HL-60 (cell line): ENCODE measurements around the gene PPP2R2D.

ENCODE experiments used
- CTCF ChIP-seq: IDR thresholded peaks from one replicate; pipeline ENCODE4 v1.5.1; 2011; ENCODE audit warnings: low read length, control low read depth, inconsistent platforms; ENCODE audit not compliant: insufficient read depth
- POLR2AphosphoS5 ChIP-seq: IDR thresholded peaks from 2 replicates; pipeline ENCODE4 v1.6.1; 2012; ENCODE audit warnings: low read depth
- REST ChIP-seq: IDR thresholded peaks from 2 replicates; pipeline ENCODE4 v1.6.1; 2012; ENCODE audit warnings: low read depth; ENCODE audit not compliant: insufficient replicate concordance
- SPI1 ChIP-seq: IDR thresholded peaks from 2 replicates; pipeline ENCODE4 v1.6.1; 2012; ENCODE audit warnings: low read depth, mild to moderate bottlenecking, borderline replicate concordance

GRCh38 chr10:131930150-131930549 lies 29.3 kb downstream of the PPP2R2D start:
- TF ChIP-seq CTCF (no peak), POLR2AphosphoS5 (no peak), REST (no peak), SPI1 (no peak)
